Activated naive CD4-positive, alpha-beta T cell treated with anti-CD3 and anti-CD28 coated beads, Interleukin-2, amount 50 U/mL, for 24 hours (primary cell): ENCODE results near the gene TIMM44.
"Not testable (repeated sequence)": the region's sequence is repeated elsewhere in the genome, so short reads cannot be mapped to it uniquely, and the experiment has no call there.

ENCODE experiments used
- H3K27ac Mint-ChIP-seq: one replicate; pipeline ENCODE4 v1.8.0; 2021; ENCODE audit warnings: mild to moderate bottlenecking, mixed read lengths
- H3K27me3 Mint-ChIP-seq: one replicate; pipeline ENCODE4 v1.8.0; 2021; ENCODE audit warnings: mixed read lengths
- H3K36me3 Mint-ChIP-seq: one replicate; pipeline ENCODE4 v1.8.0; 2021; ENCODE audit warnings: mixed read lengths
- H3K4me1 Mint-ChIP-seq: one replicate; pipeline ENCODE4 v1.8.0; 2021; ENCODE audit warnings: mixed read lengths
- H3K4me3 Mint-ChIP-seq: one replicate; pipeline ENCODE4 v1.8.0; 2021; ENCODE audit warnings: mild to moderate bottlenecking, mixed read lengths
- H3K9me3 Mint-ChIP-seq: one replicate; pipeline ENCODE4 v1.8.0; 2021; ENCODE audit warnings: mixed read lengths

Gene TIMM44

GRCh38 chr19:7918615-7919421 is 24.6 kb downstream of the TIMM44 start:
- no peak overlapping the region for H3K27ac Mint-ChIP-seq
- no peaks in the 10 kb centered on the region for H3K9me3 Mint-ChIP-seq
- peak overlapping the region; percentile 49 for H3K4me3 Mint-ChIP-seq
- peaks cover 16% of the 10 kb centered on the region for H3K27me3 Mint-ChIP-seq
- H3K36me3 Mint-ChIP-seq = no peaks in the 10 kb centered on the region
- H3K4me1 Mint-ChIP-seq = peaks cover 35% of the 10 kb centered on the region

- Mint-ChIP-seq H3K27me3 (peaks cover 16% of the 10 kb centered on the region), H3K4me1 (peaks cover 35% of the 10 kb centered on the region), H3K4me3 (peak overlapping the region; percentile 49)
- not testable (repeated sequence) for H3K9me3 Mint-ChIP-seq, H3K36me3 Mint-ChIP-seq, H3K27ac Mint-ChIP-seq
Observed at GRCh38 chr19:7918062-7918614, 25.3 kb downstream of the TIMM44 start.

GRCh38 chr19:7917267-7918061 is 26.0 kb downstream of the TIMM44 start:
- H3K9me3 Mint-ChIP-seq = no peaks in the 10 kb centered on the region

GRCh38 chr19:7916955-7917266 is 26.6 kb downstream of the TIMM44 start:
- H3K27me3 Mint-ChIP-seq = peaks cover 16% of the 10 kb centered on the region
- peaks cover 6% of the 10 kb centered on the region for H3K36me3 Mint-ChIP-seq
- no peaks in the 10 kb centered on the region for H3K9me3 Mint-ChIP-seq
- H3K4me3 Mint-ChIP-seq = peak overlapping the region; percentile 79
- H3K4me1 Mint-ChIP-seq = peaks cover 31% of the 10 kb centered on the region
- H3K27ac Mint-ChIP-seq = no peak overlapping the region

More at GRCh38 chr19:7917267-7918061, 26.0 kb downstream of the TIMM44 start:
- H3K4me3 Mint-ChIP-seq = peak overlapping the region; percentile 79
- H3K27ac Mint-ChIP-seq = no peak overlapping the region
- H3K27me3 Mint-ChIP-seq = peaks cover 16% of the 10 kb centered on the region
- H3K36me3 Mint-ChIP-seq = peaks cover 4% of the 10 kb centered on the region
- peaks cover 35% of the 10 kb centered on the region for H3K4me1 Mint-ChIP-seq

GRCh38 chr19:7916103-7916954 is 27.1 kb downstream of the TIMM44 start:
- Mint-ChIP-seq H3K36me3 (peaks cover 8% of the 10 kb centered on the region), H3K4me1 (peaks cover 29% of the 10 kb centered on the region), H3K4me3 (peak overlapping the region; percentile 57), H3K9me3 (no peaks in the 10 kb centered on the region), H3K27me3 (peaks cover 16% of the 10 kb centered on the region), H3K27ac (no peak overlapping the region)

GRCh38 chr19:7915250-7916102 is 28.0 kb downstream of the TIMM44 start:
- Mint-ChIP-seq H3K4me1 (peaks cover 22% of the 10 kb centered on the region), H3K27ac (no peak overlapping the region), H3K36me3 (peaks cover 12% of the 10 kb centered on the region), H3K27me3 (peaks cover 16% of the 10 kb centered on the region), H3K9me3 (no peaks in the 10 kb centered on the region), H3K4me3 (peak overlapping the region; percentile 57)

- no peaks in the 10 kb centered on the region for H3K9me3 Mint-ChIP-seq
- peaks cover 16% of the 10 kb centered on the region for H3K4me1 Mint-ChIP-seq
- H3K4me3 Mint-ChIP-seq = peak within 1 kb of the TSS; percentile 57
- no peak within 1 kb of the TSS for H3K27ac Mint-ChIP-seq
- peaks cover 13% of the 10 kb centered on the region for H3K27me3 Mint-ChIP-seq
- peaks cover 15% of the 10 kb centered on the region for H3K36me3 Mint-ChIP-seq
Observed at GRCh38 chr19:7914598-7915045, 28.8 kb downstream of the TIMM44 start, which contains the start of gene TGFBR3L. TGFBR3L (plus strand) TSS chr19:7914830.

- Mint-ChIP-seq H3K4me1 (peaks cover 14% of the 10 kb centered on the region), H3K36me3 (peaks cover 15% of the 10 kb centered on the region), H3K27me3 (peaks cover 13% of the 10 kb centered on the region), H3K4me3 (no peak overlapping the region), H3K9me3 (no peaks in the 10 kb centered on the region), H3K27ac (no peak overlapping the region)
Observed at GRCh38 chr19:7914099-7914498, 29.4 kb downstream of the TIMM44 start.

GRCh38 chr19:7913652-7914051 is 29.8 kb downstream of the TIMM44 start:
- Mint-ChIP-seq H3K27ac (no peak overlapping the region), H3K27me3 (peaks cover 13% of the 10 kb centered on the region)

GRCh38 chr19:7912697-7913564 is 30.5 kb downstream of the TIMM44 start:
- peaks cover 10% of the 10 kb centered on the region for H3K27me3 Mint-ChIP-seq
- H3K9me3 Mint-ChIP-seq = no peaks in the 10 kb centered on the region
- peaks cover 15% of the 10 kb centered on the region for H3K36me3 Mint-ChIP-seq
- peaks cover 9% of the 10 kb centered on the region for H3K4me1 Mint-ChIP-seq
- no peak overlapping the region for H3K4me3 Mint-ChIP-seq
- no peak overlapping the region for H3K27ac Mint-ChIP-seq

More at GRCh38 chr19:7913652-7914051, 29.8 kb downstream of the TIMM44 start:
- H3K4me1 Mint-ChIP-seq = peaks cover 14% of the 10 kb centered on the region
- H3K36me3 Mint-ChIP-seq = peaks cover 15% of the 10 kb centered on the region
- no peak overlapping the region for H3K4me3 Mint-ChIP-seq
- no peaks in the 10 kb centered on the region for H3K9me3 Mint-ChIP-seq

GRCh38 chr19:7912144-7912696 is 31.2 kb downstream of the TIMM44 start:
- Mint-ChIP-seq H3K9me3 (no peaks in the 10 kb centered on the region), H3K4me1 (peaks cover 11% of the 10 kb centered on the region), H3K36me3 (peaks cover 15% of the 10 kb centered on the region), H3K27me3 (peaks cover 8% of the 10 kb centered on the region), H3K27ac (no peak overlapping the region), H3K4me3 (no peak overlapping the region)

GRCh38 chr19:7911508-7912143 is 31.8 kb downstream of the TIMM44 start:
- H3K4me3 Mint-ChIP-seq = no peak overlapping the region
- peaks cover 12% of the 10 kb centered on the region for H3K4me1 Mint-ChIP-seq
- H3K27me3 Mint-ChIP-seq = peaks cover 8% of the 10 kb centered on the region
- no peak overlapping the region for H3K27ac Mint-ChIP-seq
- H3K9me3 Mint-ChIP-seq = no peaks in the 10 kb centered on the region
- peaks cover 15% of the 10 kb centered on the region for H3K36me3 Mint-ChIP-seq
